ENCODE measurements around the gene BCAS3.
"Not testable (repeated sequence)": the region's sequence is repeated elsewhere in the genome, so short reads cannot be mapped to it uniquely, and the experiment has no call there.

The BCAS3 gene

GRCh38 chr17:60803059-60803458 is 125.4 kb downstream of the BCAS3 start:
- POLR2A ChIA-PET (ENCODE audit: low non-redundant PET), result no interaction called here
- no peak for DNase-seq (ENCODE audit: low spot score)
- CTCF ChIA-PET, result interaction anchor here (0.6 kb wide), 1 partner anchor 13 kb away, joined by 3 read pairs; no protein-coding TSS in a partner anchor
- H3K27ac ChIP-seq, result no peak overlapping the region
- TF ChIP-seq CTCF (conservative IDR thresholded peaks at IDR 0.05; ENCODE audit: low read depth), result no peak

- CTCF ChIA-PET, result interaction anchor here (0.6 to 0.7 kb wide), 2 partner anchors 8 to 243 kb away, joined by 3 read pairs; no protein-coding TSS in a partner anchor
- no peak for DNase-seq (ENCODE audit: low spot score)
- no peak for TF ChIP-seq CTCF (conservative IDR thresholded peaks at IDR 0.05; ENCODE audit: low read depth)
- POLR2A ChIA-PET (ENCODE audit: low non-redundant PET), result no interaction called here
- H3K27ac ChIP-seq, result no peak overlapping the region
Measured at GRCh38 chr17:60804831-60805230, 127.2 kb downstream of the BCAS3 start.

- TF ChIP-seq CTCF (conservative IDR thresholded peaks at IDR 0.05; ENCODE audit: low read depth), result no peak
Measured at GRCh38 chr17:60809421-60809820, 131.8 kb downstream of the BCAS3 start.

GRCh38 chr17:60814941-60815340 is 137.3 kb downstream of the BCAS3 start:
- POLR2A ChIA-PET (ENCODE audit: low non-redundant PET); DNase-seq (ENCODE audit: low spot score); H3K27ac ChIP-seq; CTCF ChIA-PET: not testable (repeated sequence)

More at GRCh38 chr17:60809421-60809820, 131.8 kb downstream of the BCAS3 start:
- no peak overlapping the region for H3K27ac ChIP-seq
- no peak for DNase-seq (ENCODE audit: low spot score)
- ChIA-PET POLR2A (ENCODE audit: low non-redundant PET) (no interaction called here), CTCF (interaction anchor here (0.5 kb wide), 1 partner anchor 30 kb away, joined by 3 read pairs; no protein-coding TSS in a partner anchor)

- DNase-seq (ENCODE audit: low spot score), result peak; percentile 12
- no peak overlapping the region for H3K27ac ChIP-seq
- CTCF ChIA-PET, result interaction anchor here (0.6 kb wide), 2 partner anchors 9 to 701 kb away, joined by 3 read pairs; no protein-coding TSS in a partner anchor
- TF ChIP-seq CTCF (conservative IDR thresholded peaks at IDR 0.05; ENCODE audit: low read depth), result no peak
- POLR2A ChIA-PET (ENCODE audit: low non-redundant PET), result no interaction called here
Measured at GRCh38 chr17:60817192-60817591, 139.5 kb downstream of the BCAS3 start.

GRCh38 chr17:60819447-60820130 is 141.9 kb downstream of the BCAS3 start:
- H3K27ac ChIP-seq, result no peak overlapping the region
- no peak for DNase-seq (ENCODE audit: low spot score)
- TF ChIP-seq CTCF (conservative IDR thresholded peaks at IDR 0.05; ENCODE audit: low read depth), result no peak
- ChIA-PET CTCF (no interaction called here), POLR2A (ENCODE audit: low non-redundant PET) (no interaction called here)

GRCh38 chr17:60823515-60823914 is 145.9 kb downstream of the BCAS3 start:
- TF ChIP-seq CTCF (conservative IDR thresholded peaks at IDR 0.05; ENCODE audit: low read depth), result no peak
- ChIA-PET POLR2A (ENCODE audit: low non-redundant PET) (no interaction called here), CTCF (interaction anchor here (0.6 kb wide), 1 partner anchor 95 kb away, joined by 3 read pairs; no protein-coding TSS in a partner anchor)
- H3K27ac ChIP-seq, result no peak overlapping the region
- no peak for DNase-seq (ENCODE audit: low spot score)

Measured in RWPE1 (cell line).